NCI-H524 treated with DMSO at 0.1 percent for 48 hours (cell line): ENCODE measurements around the gene FN1.
"Not testable (repeated sequence)": the region's sequence is repeated elsewhere in the genome, so short reads cannot be mapped to it uniquely, and the experiment has no call there.

Source experiments
- DNase-seq: peaks from one replicate; lab custom pipeline; 2025; lab: John Stamatoyannopoulos, UW

The FN1 gene

DNA sequence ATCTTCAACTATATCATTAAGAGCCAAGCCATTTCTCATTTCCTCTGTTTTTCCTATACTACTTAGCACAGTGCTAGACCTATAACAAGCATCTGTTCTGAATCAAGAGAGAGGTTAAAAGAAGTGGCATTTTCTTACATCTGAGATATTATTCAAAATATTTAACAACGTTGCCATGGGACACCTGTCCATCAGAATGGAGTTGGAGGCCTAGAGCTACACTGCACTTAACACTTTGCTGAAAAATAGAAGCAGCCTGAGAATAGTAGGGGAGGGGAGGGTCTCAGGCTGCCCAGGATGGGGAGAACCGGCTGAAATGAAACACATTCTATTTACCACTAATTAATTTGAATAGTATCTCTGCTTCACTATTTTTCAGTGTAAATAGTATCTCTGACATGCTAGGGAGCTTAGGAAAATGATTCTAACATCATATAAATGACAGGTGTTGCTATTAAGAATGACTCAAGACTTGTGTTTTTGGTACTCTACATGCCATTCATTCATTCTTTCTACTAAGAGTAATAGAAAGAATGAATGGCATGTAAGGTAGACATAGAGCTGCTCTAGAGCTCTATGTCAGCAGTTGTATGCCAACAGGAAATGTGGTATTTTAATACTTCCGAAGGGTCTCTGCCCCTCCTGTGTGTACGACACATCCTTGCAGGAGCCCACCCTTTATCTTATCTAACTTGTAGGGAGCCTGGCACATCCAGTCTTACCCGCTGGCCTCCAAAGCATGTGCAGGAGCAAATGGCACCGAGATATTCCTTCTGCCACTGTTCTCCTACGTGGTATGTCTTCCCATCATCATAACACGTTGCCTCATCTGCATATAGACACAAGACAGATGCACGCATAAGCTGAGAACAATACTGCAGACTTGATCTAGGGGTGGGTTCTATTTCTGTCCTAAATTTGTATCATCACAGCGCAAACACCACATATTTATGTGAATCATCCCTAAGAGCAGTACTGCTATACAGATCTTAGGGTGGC lies 71.4 kb downstream of the FN1 start:
- DNase-seq = no peak

GRCh38 chr2:215363461-215364156 lies 72.3 kb downstream of the FN1 start:
- DNase-seq = no peak

- no peak for DNase-seq
Observed at GRCh38 chr2:215363039-215363438, 72.8 kb downstream of the FN1 start.

GRCh38 chr2:215362562-215362904 lies 73.3 kb downstream of the FN1 start:
- DNase-seq = no peak

DNA sequence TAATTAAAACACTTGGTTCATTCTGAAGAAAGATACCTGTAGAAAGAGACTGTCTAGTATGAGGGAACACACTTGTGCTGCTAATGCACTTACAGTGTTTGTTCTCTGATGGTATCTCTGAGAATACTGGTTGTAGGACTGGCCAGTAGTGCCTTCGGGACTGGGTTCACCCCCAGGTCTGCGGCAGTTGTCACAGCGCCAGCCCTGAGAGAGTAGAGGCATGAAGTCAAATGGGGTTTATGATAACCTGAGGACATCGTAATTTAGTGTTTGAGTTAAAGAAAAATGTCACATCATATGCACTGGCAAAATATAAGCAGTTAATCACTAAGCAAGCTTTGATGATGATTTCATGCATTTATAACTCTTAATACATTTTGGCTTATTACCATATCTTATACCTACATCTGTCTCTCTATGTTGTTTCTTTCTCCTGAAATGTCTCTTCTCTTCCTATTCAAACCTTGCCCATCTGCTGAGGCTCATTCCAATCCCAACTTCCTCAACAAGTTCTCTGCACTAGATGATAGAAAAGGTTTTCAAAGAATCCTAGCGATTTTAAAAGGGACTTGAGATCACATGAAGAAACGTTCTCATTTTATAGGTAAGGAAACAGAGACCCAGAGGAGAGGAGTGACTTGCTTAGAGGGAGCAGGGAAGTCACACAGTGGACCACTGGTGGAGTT lies 73.8 kb downstream of the FN1 start:
- DNase-seq = no peak

- no peak for DNase-seq
Observed at GRCh38 chr2:215361211-215361875, 74.5 kb downstream of the FN1 start.

- DNase-seq = no peak
Observed at GRCh38 chr2:215360596-215360995, 75.3 kb downstream of the FN1 start.

- not testable (repeated sequence) for DNase-seq
Observed at GRCh38 chr2:215360059-215360458, 75.8 kb downstream of the FN1 start.

GRCh38 chr2:215359576-215359922 lies 76.3 kb downstream of the FN1 start:
- DNase-seq = no peak

GRCh38 chr2:215358891-215359575 lies 76.8 kb downstream of the FN1 start:
- DNase-seq = no peak

DNA sequence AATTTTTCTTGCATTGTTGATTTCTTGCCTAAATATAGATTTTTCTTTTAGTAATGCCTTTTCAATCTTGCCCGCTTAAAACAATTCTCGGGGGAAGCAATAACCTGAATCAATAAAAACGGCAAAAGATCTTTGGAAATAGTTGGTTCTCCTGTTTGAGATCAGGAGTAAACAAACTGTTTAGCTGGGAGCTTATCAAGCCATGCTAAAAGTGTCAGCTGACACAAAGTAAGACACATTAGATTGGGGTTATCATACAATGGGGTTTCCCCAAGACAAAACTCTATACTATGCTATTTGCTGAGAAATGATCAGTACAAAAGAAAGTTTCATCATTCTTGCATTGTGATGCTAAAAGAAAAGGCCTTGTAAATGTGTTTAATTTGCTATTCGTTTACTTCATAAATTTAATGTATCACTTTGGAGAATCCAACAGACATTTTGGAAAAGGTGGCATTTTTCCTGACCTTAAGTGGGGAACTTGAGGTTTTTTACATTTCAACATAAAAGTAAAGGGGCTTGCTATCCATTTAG lies 77.5 kb downstream of the FN1 start:
- no peak for DNase-seq

DNA sequence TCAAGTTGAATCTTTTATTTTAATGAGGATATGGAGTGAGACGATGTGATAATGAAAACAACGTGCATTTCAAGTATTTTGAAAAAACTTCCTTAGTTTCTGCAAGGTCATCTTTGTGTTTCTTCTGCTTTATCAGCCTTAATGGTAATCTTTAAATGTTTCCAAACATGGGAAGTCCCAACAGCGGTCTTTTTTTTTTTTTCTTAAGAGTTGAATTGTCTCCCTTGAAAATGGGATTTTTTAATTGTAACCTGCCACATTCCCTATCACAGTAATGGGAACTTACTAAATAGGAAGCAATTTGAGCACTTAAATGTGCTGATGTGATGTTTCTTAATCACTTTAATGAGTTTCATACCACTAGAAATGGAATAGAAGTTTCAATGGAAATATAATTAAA lies 78.2 kb downstream of the FN1 start:
- no peak for DNase-seq

GRCh38 chr2:215356948-215357461 lies 78.9 kb downstream of the FN1 start:
- DNase-seq = no peak

GRCh38 chr2:215356334-215356947 lies 79.4 kb downstream of the FN1 start:
- DNase-seq = no peak

DNA sequence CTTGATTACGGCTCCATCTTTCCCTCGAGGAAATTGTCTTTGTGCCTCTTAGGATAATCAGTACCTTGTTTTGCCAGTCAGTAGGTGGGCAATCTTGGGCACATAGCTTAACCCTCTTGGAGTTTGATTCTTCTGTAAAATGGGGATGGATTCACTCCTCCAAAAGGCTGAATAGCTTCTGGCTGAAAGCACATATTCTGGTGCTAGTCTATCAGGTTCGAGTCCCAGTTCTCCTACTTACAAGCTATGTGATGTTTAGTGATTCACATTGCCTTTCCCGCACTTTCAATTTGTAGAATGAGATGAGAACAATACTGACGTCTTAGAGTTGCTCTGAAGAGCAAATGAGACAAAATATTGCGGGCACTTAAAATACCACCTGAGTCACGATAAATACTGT lies 80.1 kb downstream of the FN1 start:
- DNase-seq = no peak

- no peak for DNase-seq
Observed at GRCh38 chr2:215354771-215355695, 80.8 kb downstream of the FN1 start.

GRCh38 chr2:215352602-215353001 lies 83.3 kb downstream of the FN1 start:
- DNase-seq = no peak

- no peak for DNase-seq
Observed at GRCh38 chr2:215347878-215348277, 88.0 kb downstream of the FN1 start.

DNA sequence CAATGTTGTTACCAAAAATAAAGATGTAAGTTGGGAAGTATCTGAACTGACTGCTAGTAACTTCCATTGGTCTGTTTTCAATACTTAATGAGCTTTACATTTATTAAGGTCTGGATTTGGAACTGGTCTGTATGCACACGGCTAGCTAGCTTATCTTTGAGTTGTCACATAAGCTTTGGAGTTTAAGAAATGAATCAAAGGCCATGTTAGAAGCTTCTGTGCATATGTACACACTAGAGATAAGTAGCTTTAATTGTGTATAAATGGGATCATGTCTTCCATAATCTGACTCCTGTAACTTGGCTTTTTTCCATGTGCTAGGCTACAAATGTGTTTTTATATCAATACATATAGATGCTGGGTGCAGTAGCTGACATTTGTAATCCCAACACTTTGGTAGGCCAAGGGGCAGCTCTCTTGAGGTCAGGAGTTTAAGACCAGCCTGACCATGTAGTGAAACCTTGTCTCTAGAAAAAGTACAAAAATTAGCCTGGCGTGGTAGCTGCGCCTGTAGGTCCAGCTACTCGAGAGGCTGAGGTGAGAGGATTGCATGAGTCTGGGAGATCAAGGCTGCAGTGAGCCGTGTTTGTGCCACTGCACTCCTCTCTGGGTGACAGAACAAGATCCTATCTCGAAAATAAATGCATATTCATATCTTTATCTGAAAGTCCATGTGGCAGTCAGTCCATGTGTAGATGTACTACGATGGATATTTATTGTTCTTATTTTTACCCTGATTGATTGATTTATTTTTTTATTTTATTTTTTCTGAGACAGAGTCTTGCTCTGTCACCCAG lies 96.8 kb downstream of the FN1 start:
- no peak for DNase-seq
